HepG2 (cell line): Measurements from ENCODE around the gene NOL4L. TPM values are rescaled to one million over a fixed set of nuclear protein-coding genes. Genes with fewer than 3 reads are reported as not detected.
A peak's percentile ranks its signal among the peaks of the same experiment; 100 is the strongest.

ENCODE experiments used
- DNMT1 ChIP-seq: sonication (generic); formaldehyde crosslinking; IDR thresholded peaks from 2 replicates; pipeline ENCODE4 v1.5.1; 2020; ENCODE audit warnings: mild to moderate bottlenecking, missing genetic modification reagents
- EP300 ChIP-seq, 3 experiments: sonication (generic) in 1 of 3; formaldehyde crosslinking in 1 of 3; IDR thresholded peaks; 2 replicates each; pipeline versions ENCODE4 v1.5.1 to v1.6.1; 2011 to 2020; ENCODE audit warnings: low read depth in 2 of 3, low read length in 2 of 3, borderline replicate concordance in 1 of 3, improper control_type of control experiment in 1 of 3, mild to moderate bottlenecking in 1 of 3, missing genetic modification reagents in 1 of 3, moderate library complexity in 1 of 3
- FOXP1 ChIP-seq, 2 experiments: fragments of 450-650 bp in 1 of 2; IDR thresholded peaks; 2 replicates each; pipeline ENCODE4 v1.6.1; 2017 to 2018; ENCODE audit warnings: antibody characterized with exemption in 1 of 2
- GABPA ChIP-seq, 2 experiments: IDR thresholded peaks; 2 replicates each; pipeline ENCODE4 v1.6.1; 2011 to 2016; ENCODE audit warnings: low read depth in 2 of 2, low read length in 1 of 2, missing biosample characterization in 1 of 2, missing genetic modification characterization in 1 of 2
- GATAD2A ChIP-seq: IDR thresholded peaks from 2 replicates; pipeline ENCODE4 v1.6.1; 2016
- MBNL3 ChIP-seq: fragments of 250-450 bp; sonication (Bioruptor Pico); conservative IDR thresholded peaks from 2 replicates; pipeline ENCODE4 v1.8.0; 2022; ENCODE audit warnings: mild to moderate bottlenecking, inconsistent platforms
- MEIS1 ChIP-seq: sonication (generic); formaldehyde crosslinking; IDR thresholded peaks from 2 replicates; pipeline ENCODE4 v1.9.0; 2021; ENCODE audit warnings: mild to moderate bottlenecking, missing genetic modification reagents, moderate library complexity, borderline replicate concordance
- MTF2 ChIP-seq: sonication (generic); formaldehyde crosslinking; IDR thresholded peaks from 2 replicates; pipeline ENCODE4 v1.5.0; 2020; ENCODE audit warnings: missing genetic modification reagents, borderline replicate concordance
- NFE2 ChIP-seq: sonication (generic); formaldehyde crosslinking; IDR thresholded peaks from 2 replicates; pipeline ENCODE4 v1.4.0; 2020; ENCODE audit warnings: missing genetic modification reagents
- SYNCRIP ChIP-seq: fragments of 200-400 bp; formaldehyde crosslinking; IDR thresholded peaks from 2 replicates; pipeline ENCODE4 v1.6.1; 2018; ENCODE audit warnings: mild to moderate bottlenecking, low read depth, low read length; ENCODE audit not compliant: insufficient read depth
- ZMYM4 ChIP-seq: sonication (generic); formaldehyde crosslinking; IDR thresholded peaks from 2 replicates; pipeline ENCODE4 v1.8.1; 2023; ENCODE audit warnings: mild to moderate bottlenecking, missing genetic modification reagents
- ZNF251 ChIP-seq: sonication (generic); formaldehyde crosslinking; IDR thresholded peaks from 2 replicates; pipeline ENCODE4 v1.9.0; 2021; ENCODE audit warnings: mild to moderate bottlenecking, missing genetic modification reagents
- ZSCAN31 ChIP-seq: sonication (generic); formaldehyde crosslinking; IDR thresholded peaks from 2 replicates; pipeline ENCODE4 v1.5.0; 2020; ENCODE audit warnings: low read depth, mild to moderate bottlenecking, missing genetic modification reagents
- polyA plus RNA-seq, 8 experiments: library from polyadenylated mRNA; depleted of rRNA in 3 of 8; stranded (reverse) in 7 of 8; unstranded in 1 of 8; fragments of >200 nt; fragmentation: Illumina TruSeq in 4 of 8; extraction: Trizol in 4 of 8; gene quantifications; 2 replicates each; pipeline versions ENCODE4 v1.2.1 to v1.2.3, GENCODE V29; 2011 to 2016; ENCODE audit warnings: low read depth in 4 of 8, missing spikeins in 1 of 8, mixed read lengths in 1 of 8; ENCODE audit not compliant: insufficient read depth in 1 of 8
- total RNA-seq, 5 experiments: library from RNA; depleted of rRNA; stranded (reverse); fragments of >200 nt; fragmentation: Illumina TruSeq; extraction: Trizol; gene quantifications; 2 replicates each; pipeline ENCODE4 v1.2.3, GENCODE V29; 2016; ENCODE audit warnings: low read depth in 1 of 5
- TF ChIP-seq, protein P1 (sequence below): sonication (generic); formaldehyde crosslinking; IDR thresholded peaks from 2 replicates; pipeline ENCODE4 v1.9.0; 2021; ENCODE audit warnings: missing genetic modification reagents, mild to moderate bottlenecking, borderline replicate concordance
- TF ChIP-seq, protein P2 (sequence below): sonication (generic); formaldehyde crosslinking; IDR thresholded peaks from 2 replicates; pipeline ENCODE4 v1.5.0; 2020; ENCODE audit warnings: missing genetic modification reagents
- TF ChIP-seq, protein P3 (sequence below): sonication (generic); formaldehyde crosslinking; IDR thresholded peaks from 2 replicates; pipeline ENCODE4 v1.8.0; 2022; ENCODE audit warnings: missing genetic modification reagents, low read depth, mild to moderate bottlenecking, borderline replicate concordance
- TF ChIP-seq, protein P4 (sequence below): sonication (generic); formaldehyde crosslinking; IDR thresholded peaks from 2 replicates; pipeline ENCODE4 v1.4.0; 2020; ENCODE audit warnings: mild to moderate bottlenecking, missing genetic modification reagents, borderline replicate concordance

Gene NOL4L
- total and polyA plus RNA-seq, 2 of the 13 experiments (the other 11 are each of a cell fraction or from before 2014, with no cell fraction given), result 16.6 to 35.4 TPM

DNA sequence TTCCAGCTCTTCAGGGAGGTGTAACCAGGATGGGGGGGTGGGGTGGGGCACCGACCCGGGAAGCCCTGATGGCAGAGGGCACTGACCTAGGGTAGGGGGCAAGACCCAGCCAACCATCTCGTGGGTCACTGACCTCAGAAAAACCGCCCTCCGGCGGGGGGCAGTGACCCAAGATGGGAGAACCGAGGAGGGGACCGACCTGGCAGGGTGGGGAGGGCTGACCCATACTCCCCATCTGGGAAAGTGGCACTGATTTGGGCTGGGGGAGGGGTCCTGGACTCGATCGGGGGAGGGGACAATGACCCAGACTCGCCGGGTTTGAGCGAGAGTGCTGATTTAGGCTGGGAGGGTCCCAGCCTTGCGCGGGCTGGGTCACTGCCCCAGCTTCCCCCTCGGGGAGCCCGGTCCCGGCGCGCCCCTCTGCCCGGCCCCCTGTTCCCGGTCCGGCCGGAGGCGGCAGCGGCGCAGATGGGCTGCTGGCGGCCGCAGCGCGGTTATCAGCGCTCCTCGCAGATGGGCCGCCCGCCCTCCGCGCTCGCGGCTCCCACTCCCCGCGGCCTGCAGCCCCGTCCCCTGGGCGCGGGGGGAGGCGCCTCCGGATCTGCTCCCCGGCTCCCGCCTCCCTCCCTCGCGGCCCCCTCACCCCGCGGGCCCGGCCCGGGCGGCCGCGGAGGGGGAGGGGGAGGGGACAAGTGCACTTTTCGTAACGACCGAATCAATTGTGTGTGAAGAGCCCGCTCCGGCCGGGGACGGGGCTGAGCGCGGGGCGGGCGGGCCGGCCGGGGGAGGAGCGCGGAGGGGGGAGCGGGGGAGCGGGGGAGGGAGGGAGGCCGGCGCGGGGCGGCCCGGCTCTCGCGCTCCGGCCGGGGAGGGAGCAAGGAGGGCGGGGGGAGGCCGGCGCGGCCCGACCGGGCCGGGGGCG is 2.2 kb downstream of the NOL4L start (continued):
- no peak; a peak in 1 of 4 replicates for TF ChIP-seq EP300 (IDR thresholded peaks at IDR 0.05; ENCODE audit: low read depth in 2 of 2, low read length in 2 of 2)
- no peak for TF ChIP-seq EP300 (CRISPR knock-in tag; IDR thresholded peaks at IDR 0.05; ENCODE audit: borderline replicate concordance)
- peak; percentile 69 for TF ChIP-seq ZSCAN31
- 0 out of 2 replicates have a peak, but pooled peaks have one; percentile 1 for TF ChIP-seq MEIS1 (CRISPR knock-in tag)
- TF ChIP-seq, protein P1, sequence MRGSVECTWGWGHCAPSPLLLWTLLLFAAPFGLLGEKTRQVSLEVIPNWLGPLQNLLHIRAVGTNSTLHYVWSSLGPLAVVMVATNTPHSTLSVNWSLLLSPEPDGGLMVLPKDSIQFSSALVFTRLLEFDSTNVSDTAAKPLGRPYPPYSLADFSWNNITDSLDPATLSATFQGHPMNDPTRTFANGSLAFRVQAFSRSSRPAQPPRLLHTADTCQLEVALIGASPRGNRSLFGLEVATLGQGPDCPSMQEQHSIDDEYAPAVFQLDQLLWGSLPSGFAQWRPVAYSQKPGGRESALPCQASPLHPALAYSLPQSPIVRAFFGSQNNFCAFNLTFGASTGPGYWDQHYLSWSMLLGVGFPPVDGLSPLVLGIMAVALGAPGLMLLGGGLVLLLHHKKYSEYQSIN (CRISPR knock-in tag), result no peak
- no peak for TF ChIP-seq GABPA (IDR thresholded peaks at IDR 0.05; ENCODE audit: low read depth, low read length)
- TF ChIP-seq GABPA (CRISPR knock-in tag; IDR thresholded peaks at IDR 0.05; ENCODE audit: low read depth), result no peak
- TF ChIP-seq GATAD2A, result no peak; the same call in 1 of the 2 replicates
- TF ChIP-seq FOXP1 (IDR thresholded peaks at IDR 0.05), result no peak
- no peak for TF ChIP-seq FOXP1 (CRISPR knock-in tag; IDR thresholded peaks at IDR 0.05)
- TF ChIP-seq, protein P2, sequence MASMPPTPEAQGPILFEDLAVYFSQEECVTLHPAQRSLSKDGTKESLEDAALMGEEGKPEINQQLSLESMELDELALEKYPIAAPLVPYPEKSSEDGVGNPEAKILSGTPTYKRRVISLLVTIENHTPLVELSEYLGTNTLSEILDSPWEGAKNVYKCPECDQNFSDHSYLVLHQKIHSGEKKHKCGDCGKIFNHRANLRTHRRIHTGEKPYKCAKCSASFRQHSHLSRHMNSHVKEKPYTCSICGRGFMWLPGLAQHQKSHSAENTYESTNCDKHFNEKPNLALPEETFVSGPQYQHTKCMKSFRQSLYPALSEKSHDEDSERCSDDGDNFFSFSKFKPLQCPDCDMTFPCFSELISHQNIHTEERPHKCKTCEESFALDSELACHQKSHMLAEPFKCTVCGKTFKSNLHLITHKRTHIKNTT (CRISPR knock-in tag), result no peak
- no peak for TF ChIP-seq NFE2
- no peak; the same call in 1 of the 2 replicates for TF ChIP-seq ZMYM4
- TF ChIP-seq DNMT1 (CRISPR knock-in tag), result peak; percentile 35; the same call in 1 of the 2 replicates
- TF ChIP-seq, protein P3, sequence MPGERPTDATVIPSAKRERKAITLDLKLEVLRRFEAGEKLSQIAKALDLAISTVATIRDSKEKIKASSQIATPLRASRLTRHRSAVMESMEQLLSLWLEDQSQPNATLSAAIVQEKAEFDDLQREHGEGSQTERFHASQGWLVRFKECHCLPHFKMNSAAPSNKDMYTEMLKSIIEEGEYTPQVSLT (CRISPR knock-in tag), result no peak
- no peak for TF ChIP-seq MTF2 (CRISPR knock-in tag)
- no peak for TF ChIP-seq ZNF251 (CRISPR knock-in tag)
- TF ChIP-seq MBNL3 (CRISPR knock-in tag), result no peak
- TF ChIP-seq, protein P4, sequence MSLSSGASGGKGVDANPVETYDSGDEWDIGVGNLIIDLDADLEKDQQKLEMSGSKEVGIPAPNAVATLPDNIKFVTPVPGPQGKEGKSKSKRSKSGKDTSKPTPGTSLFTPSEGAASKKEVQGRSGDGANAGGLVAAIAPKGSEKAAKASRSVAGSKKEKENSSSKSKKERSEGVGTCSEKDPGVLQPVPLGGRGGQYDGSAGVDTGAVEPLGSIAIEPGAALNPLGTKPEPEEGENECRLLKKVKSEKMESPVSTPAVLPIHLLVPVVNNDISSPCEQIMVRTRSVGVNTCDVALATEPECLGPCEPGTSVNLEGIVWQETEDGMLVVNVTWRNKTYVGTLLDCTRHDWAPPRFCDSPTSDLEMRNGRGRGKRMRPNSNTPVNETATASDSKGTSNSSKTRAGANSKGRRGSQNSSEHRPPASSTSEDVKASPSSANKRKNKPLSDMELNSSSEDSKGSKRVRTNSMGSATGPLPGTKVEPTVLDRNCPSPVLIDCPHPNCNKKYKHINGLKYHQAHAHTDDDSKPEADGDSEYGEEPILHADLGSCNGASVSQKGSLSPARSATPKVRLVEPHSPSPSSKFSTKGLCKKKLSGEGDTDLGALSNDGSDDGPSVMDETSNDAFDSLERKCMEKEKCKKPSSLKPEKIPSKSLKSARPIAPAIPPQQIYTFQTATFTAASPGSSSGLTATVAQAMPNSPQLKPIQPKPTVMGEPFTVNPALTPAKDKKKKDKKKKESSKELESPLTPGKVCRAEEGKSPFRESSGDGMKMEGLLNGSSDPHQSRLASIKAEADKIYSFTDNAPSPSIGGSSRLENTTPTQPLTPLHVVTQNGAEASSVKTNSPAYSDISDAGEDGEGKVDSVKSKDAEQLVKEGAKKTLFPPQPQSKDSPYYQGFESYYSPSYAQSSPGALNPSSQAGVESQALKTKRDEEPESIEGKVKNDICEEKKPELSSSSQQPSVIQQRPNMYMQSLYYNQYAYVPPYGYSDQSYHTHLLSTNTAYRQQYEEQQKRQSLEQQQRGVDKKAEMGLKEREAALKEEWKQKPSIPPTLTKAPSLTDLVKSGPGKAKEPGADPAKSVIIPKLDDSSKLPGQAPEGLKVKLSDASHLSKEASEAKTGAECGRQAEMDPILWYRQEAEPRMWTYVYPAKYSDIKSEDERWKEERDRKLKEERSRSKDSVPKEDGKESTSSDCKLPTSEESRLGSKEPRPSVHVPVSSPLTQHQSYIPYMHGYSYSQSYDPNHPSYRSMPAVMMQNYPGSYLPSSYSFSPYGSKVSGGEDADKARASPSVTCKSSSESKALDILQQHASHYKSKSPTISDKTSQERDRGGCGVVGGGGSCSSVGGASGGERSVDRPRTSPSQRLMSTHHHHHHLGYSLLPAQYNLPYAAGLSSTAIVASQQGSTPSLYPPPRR (CRISPR knock-in tag), result no peak; the same call in 1 of the 2 replicates
- TF ChIP-seq SYNCRIP, result no peak
